G401 (cell line): ENCODE results near the gene EEF2K. TPM values are rescaled to one million over a fixed set of nuclear protein-coding genes. Genes with fewer than 3 reads are reported as not detected.

ENCODE experiments used
- total RNA-seq: library from RNA; depleted of rRNA; stranded (reverse); fragments of >200 nt; shearing (Covaris generic); gene quantifications from 2 replicates; pipeline ENCODE4 v1.2.3, GENCODE V29; 2014; rRNA removed

The EEF2K gene
- total RNA-seq, 1 experiment from 2014 or later: 22.0 TPM

Other genes with a start within 250 kb of the EEF2K start
- not detected in 2 replicates for gene PDZD9, start 205.2 kb upstream of the EEF2K start, total RNA-seq
- gene MOSMO, start 198.2 kb upstream of the EEF2K start, total RNA-seq: 10.5 and 11.6 TPM in 2 replicates
- 0.03 TPM in 1 of 2 replicates, not detected in the other for gene VWA3A, start 113.7 kb upstream of the EEF2K start, total RNA-seq
- gene SDR42E2, start 43.8 kb upstream of the EEF2K start, total RNA-seq: not detected in 2 replicates
- gene POLR3E, start 91.1 kb downstream of the EEF2K start, total RNA-seq: 37.7 and 54.2 TPM in 2 replicates
- 22.6 and 33.2 TPM in 2 replicates for gene CDR2, start 168.3 kb downstream of the EEF2K start, total RNA-seq